Endothelial cell of umbilical vein (primary cell): ENCODE data around the gene COL1A2. TPM values are rescaled to one million over a fixed set of nuclear protein-coding genes. Genes with fewer than 3 reads are reported as not detected.

Experiments used
- BruUV-seq: library from RNA; stranded (reverse); fragments of 400-500 nt; replicated peaks from 2 replicates; lab custom pipeline; 2021; lab: Mats Ljungman, UMichigan
- CTCF ChIA-PET: fragments of 300-600, 350-600 bp; sonication (Branson Sonifier 250); formaldehyde crosslinking; loops from one replicate; lab custom pipeline; 2021; ENCODE audit warnings: antibody characterized with exemption, inconsistent platforms; lab: Charles Lee
- POLR2A ChIA-PET: fragments of 300-600, 350-600 bp; sonication (Branson Sonifier 250); formaldehyde crosslinking; loops from one replicate; lab custom pipeline; 2021; ENCODE audit warnings: antibody characterized with exemption, inconsistent platforms; lab: Charles Lee
- DNase-seq: peaks from one replicate; pipeline ENCODE4 v3.0.0-alpha.2; 2011; ENCODE audit warnings: low read depth, low spot score
- FAIRE-seq: peaks from 2 replicates; lab custom pipeline; 2011; peaks lifted over from hg19 to GRCh38; lab: Jason Lieb, UNC
- H2AFZ ChIP-seq: 2 replicates; pipeline ENCODE4 v1.6.0; 2012; ENCODE audit warnings: low read depth, low read length, control low read depth, inconsistent platforms
- H3K27ac ChIP-seq: 2 replicates; pipeline ENCODE4 v1.5.1; 2011; ENCODE audit warnings: low read depth, mild to moderate bottlenecking, control low read depth, low read length, moderate library complexity; ENCODE audit not compliant: insufficient read depth
- H3K27me3 ChIP-seq, 2 experiments: 2 replicates each; pipeline versions ENCODE4 v1.6.0 to v1.6.1; 2011; ENCODE audit warnings: low read length in 2 of 2, mixed read lengths in 1 of 2; ENCODE audit not compliant: control insufficient read depth in 2 of 2, insufficient read depth in 2 of 2
- H3K36me3 ChIP-seq, 2 experiments: 2 replicates in 1 of 2; 3 replicates in 1 of 2; pipeline ENCODE4 v1.5.1; 2011; ENCODE audit warnings: low read length in 2 of 2, mild to moderate bottlenecking in 1 of 2, moderate library complexity in 1 of 2; ENCODE audit not compliant: control insufficient read depth in 2 of 2, insufficient read depth in 2 of 2; ENCODE audit errors: extremely low read depth in 1 of 2
- H3K4me1 ChIP-seq: 3 replicates; pipeline ENCODE4 v1.5.1; 2011; ENCODE audit warnings: mild to moderate bottlenecking, low read length; ENCODE audit not compliant: control insufficient read depth, insufficient read depth; ENCODE audit errors: extremely low read depth
- H3K4me2 ChIP-seq: 2 replicates; pipeline ENCODE4 v1.6.1; 2011; ENCODE audit warnings: low read length, control low read depth, mixed read lengths; ENCODE audit not compliant: insufficient read depth
- H3K4me3 ChIP-seq, 3 experiments: fragments of 200-600 bp in 1 of 3; sonication (generic), shearing (Covaris generic) in 1 of 3; replicated peaks in 1 of 3; 2 replicates each; pipeline ENCODE4 v1.5.1; 2011 to 2016; ENCODE audit warnings: control low read depth in 3 of 3, low read length in 3 of 3, mild to moderate bottlenecking in 2 of 3, inconsistent platforms in 1 of 3, low read depth in 1 of 3, moderate library complexity in 1 of 3; ENCODE audit not compliant: insufficient read depth in 1 of 3
- H3K79me2 ChIP-seq: 2 replicates; pipeline ENCODE4 v1.6.0; 2012; ENCODE audit warnings: low read length, inconsistent platforms; ENCODE audit not compliant: control insufficient read depth, insufficient read depth
- H3K9ac ChIP-seq: replicated peaks from 2 replicates; pipeline ENCODE3; 2011; ENCODE audit warnings: low read length, control low read depth; ENCODE audit not compliant: insufficient read depth; ENCODE audit errors: extremely low read depth
- H3K9me1 ChIP-seq: replicated peaks from 3 replicates; pipeline ENCODE4 v1.6.0; 2011; ENCODE audit warnings: mild to moderate bottlenecking, low read length; ENCODE audit not compliant: control insufficient read depth, insufficient read depth; ENCODE audit errors: extremely low read depth
- H3K9me3 ChIP-seq: replicated peaks from 2 replicates; pipeline ENCODE4 v1.5.1; 2012; ENCODE audit warnings: low read length, inconsistent platforms; ENCODE audit not compliant: control insufficient read depth, insufficient read depth
- H4K20me1 ChIP-seq: replicated peaks from 2 replicates; pipeline ENCODE3; 2011; ENCODE audit warnings: mild to moderate bottlenecking, low read length; ENCODE audit not compliant: control insufficient read depth, insufficient read depth; ENCODE audit errors: extremely low read depth
- CTCF ChIP-seq, 2 donors: IDR thresholded peaks; 1 replicate in 1 of 2; 2 replicates in 1 of 2; pipeline ENCODE4 v1.5.1; 2011; ENCODE audit warnings: low read length in 2 of 2, mild to moderate bottlenecking in 2 of 2, moderate library complexity in 2 of 2, control low read depth in 1 of 2, inconsistent platforms in 1 of 2, low read depth in 1 of 2; ENCODE audit not compliant: insufficient read depth in 1 of 2; ENCODE audit errors: extremely low read depth in 1 of 2
- EZH2 ChIP-seq: IDR thresholded peaks from 2 replicates; pipeline ENCODE4 v1.6.1; 2012; ENCODE audit warnings: borderline replicate concordance, low read depth, mild to moderate bottlenecking, moderate library complexity, low read length, inconsistent platforms; ENCODE audit not compliant: severe bottlenecking
- FOS ChIP-seq: IDR thresholded peaks from 2 replicates; pipeline ENCODE4 v1.6.1; 2011; ENCODE audit warnings: mild to moderate bottlenecking, low read length, moderate library complexity, borderline replicate concordance; ENCODE audit not compliant: insufficient read depth
- GATA2 ChIP-seq: IDR thresholded peaks from 2 replicates; pipeline ENCODE4 v1.7.0; 2011; ENCODE audit warnings: low read depth, mild to moderate bottlenecking, moderate library complexity, mixed read lengths, low read length; ENCODE audit not compliant: insufficient read length, insufficient read depth
- JUN ChIP-seq: IDR thresholded peaks from 2 replicates; pipeline ENCODE4 v1.6.1; 2011; ENCODE audit warnings: borderline replicate concordance, low read depth; ENCODE audit not compliant: insufficient read length, insufficient read depth
- MYC ChIP-seq: IDR thresholded peaks from one replicate; pipeline ENCODE4 v1.6.1; 2011; ENCODE audit warnings: mild to moderate bottlenecking, low read depth, low read length
- POLR2A ChIP-seq: IDR thresholded peaks from 2 replicates; pipeline ENCODE4 v1.6.1; 2012; ENCODE audit warnings: low read depth, mild to moderate bottlenecking, control low read depth, low read length
- POLR2AphosphoS5 ChIP-seq: IDR thresholded peaks from 2 replicates; pipeline ENCODE4 v1.6.1; 2012; ENCODE audit warnings: low read depth, mild to moderate bottlenecking, control low read depth, low read length, moderate library complexity; ENCODE audit not compliant: insufficient read depth
- dilution Hi-C: fragments of 300-500 bp; cut with MboI; formaldehyde crosslinking; loops from one replicate; pipeline ENCODE4 v1.15.0; 2019; ENCODE audit warnings: low sequenced_read_pairs; ENCODE audit not compliant: extremely low pct_ligation_motif_present
- intact Hi-C: fragments of 100-400 bp; cut with micrococcal nuclease; formaldehyde crosslinking; loops from one replicate; pipeline ENCODE4 v1.10.0; 2022
- polyA plus RNA-seq, 4 experiments: library from polyadenylated mRNA; depleted of rRNA in 3 of 4; stranded (reverse) in 3 of 4; unstranded in 1 of 4; fragments of >200 nt; gene quantifications; 2 replicates each; pipeline versions ENCODE4 v1.2.1 to v1.2.3, GENCODE V29; 2011 to 2012; ENCODE audit warnings: missing spikeins in 1 of 4
- total RNA-seq: library from RNA; stranded (reverse); gene quantifications from 2 replicates; pipeline ENCODE4 v1.2.3, GENCODE V29; 2021
- TF ChIP-seq, protein P1 (sequence below): IDR thresholded peaks from 2 replicates; pipeline ENCODE4 v1.6.1; 2011; ENCODE audit not compliant: insufficient read depth, insufficient read length

Gene COL1A2
- total and polyA plus RNA-seq, 2 donors (not counting 3 experiments of a cell fraction or from before 2014, with no cell fraction given), result 28.9 to 40.8 TPM

GRCh38 chr7:94431619-94432280 is 37.1 kb downstream of the COL1A2 start:
- Histone ChIP-seq H3K9ac (no peak overlapping the region), H3K9me1 (no peaks in the 10 kb centered on the region), H3K4me2 (no peak overlapping the region), H3K27me3 (peaks cover 0 to 4% of the 10 kb centered on the region in 2 experiments), H3K79me2 (no peaks in the 10 kb centered on the region), H3K27ac (no peak overlapping the region), H3K4me1 (no peaks in the 10 kb centered on the region), H4K20me1 (no peaks in the 10 kb centered on the region), H3K36me3 (no peaks in the 10 kb centered on the region), H2AFZ (no peak overlapping the region), H3K9me3 (no peaks in the 10 kb centered on the region), H3K4me3 (no peak overlapping the region)
- ChIA-PET CTCF (interaction anchor here (1.6 to 10.6 kb wide), 3 partner anchors 136 to 143 kb away, joined by 3 to 276 read pairs (median 4); no protein-coding TSS in a partner anchor), POLR2A (no interaction called here)
- TF ChIP-seq CTCF (IDR thresholded peaks at IDR 0.05; ENCODE audit: extremely low read depth in 1 of 2, insufficient read depth in 1 of 2, low read depth in 1 of 2, low read length in 2 of 2) (no peak), GATA2 (no peak), JUN (no peak), FOS (no peak), EZH2 (no peak), POLR2A (no peak), MYC (no peak), POLR2AphosphoS5 (no peak)
- TF ChIP-seq, protein P1, sequence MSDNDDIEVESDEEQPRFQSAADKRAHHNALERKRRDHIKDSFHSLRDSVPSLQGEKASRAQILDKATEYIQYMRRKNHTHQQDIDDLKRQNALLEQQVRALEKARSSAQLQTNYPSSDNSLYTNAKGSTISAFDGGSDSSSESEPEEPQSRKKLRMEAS, result no peak
- intact Hi-C loops, result no loop called here
- FAIRE-seq (no peak), DNase-seq (no peak)
- BruUV-seq, result no TSS peak
- dilution Hi-C loops, result loop anchor here (25.0 kb wide), 1 partner anchor 144 kb away; no protein-coding TSS in a partner anchor
